TTC549 (cell line): ENCODE data around the gene TTC19.

Experiments used
- FAIRE-seq: peaks from 2 replicates; lab custom pipeline; 2012; peaks lifted over from hg19 to GRCh38; lab: Jason Lieb, UNC

Gene TTC19, protein sequence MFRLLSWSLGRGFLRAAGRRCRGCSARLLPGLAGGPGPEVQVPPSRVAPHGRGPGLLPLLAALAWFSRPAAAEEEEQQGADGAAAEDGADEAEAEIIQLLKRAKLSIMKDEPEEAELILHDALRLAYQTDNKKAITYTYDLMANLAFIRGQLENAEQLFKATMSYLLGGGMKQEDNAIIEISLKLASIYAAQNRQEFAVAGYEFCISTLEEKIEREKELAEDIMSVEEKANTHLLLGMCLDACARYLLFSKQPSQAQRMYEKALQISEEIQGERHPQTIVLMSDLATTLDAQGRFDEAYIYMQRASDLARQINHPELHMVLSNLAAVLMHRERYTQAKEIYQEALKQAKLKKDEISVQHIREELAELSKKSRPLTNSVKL

DNA sequence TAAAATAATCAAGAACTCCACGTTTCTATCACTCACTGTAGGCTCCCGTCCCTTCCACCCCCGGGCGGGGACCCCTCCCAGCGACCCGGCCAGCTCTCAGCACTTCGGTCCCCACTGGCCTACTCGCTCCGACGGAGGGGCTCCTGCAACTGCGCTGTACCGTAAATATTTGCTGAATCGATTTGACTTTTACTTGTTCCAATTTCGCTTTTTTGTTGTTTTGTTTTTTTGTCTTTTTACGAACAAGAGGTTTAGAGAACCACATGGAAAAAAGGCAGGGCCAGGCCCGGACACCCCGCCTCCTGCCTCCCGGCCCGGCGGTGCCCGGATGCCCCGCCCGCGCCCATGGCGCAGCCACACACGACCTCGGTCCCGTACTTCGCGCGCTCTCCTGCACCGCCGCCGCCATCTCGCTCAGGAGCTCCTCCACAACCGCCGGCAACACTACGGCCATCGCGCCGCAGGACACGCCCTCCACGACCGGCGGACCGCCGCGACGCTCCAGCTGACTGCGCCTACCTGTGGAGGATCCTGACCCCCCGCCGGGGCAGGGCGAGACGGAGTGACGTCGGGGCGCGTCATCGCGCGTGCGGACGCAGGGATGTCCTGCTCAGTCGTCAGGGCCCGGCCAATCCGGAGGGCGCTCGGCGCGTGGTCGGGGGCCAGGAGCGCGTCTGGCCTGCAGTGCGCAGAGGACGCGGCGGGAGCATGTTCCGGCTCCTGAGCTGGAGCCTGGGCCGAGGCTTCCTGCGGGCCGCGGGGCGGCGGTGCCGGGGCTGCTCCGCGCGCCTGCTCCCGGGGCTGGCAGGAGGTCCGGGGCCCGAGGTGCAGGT lies at the start of gene TTC19, which contains the start of gene ZSWIM7:
Gene TTC19 (plus strand): TSS at position 684 of the 833 bp plus-strand sequence. CDS start 25 bp downstream, at position 709.
Gene ZSWIM7 (minus strand): TSS at position 564 of the 833 bp plus-strand sequence. CDS start 110 bp downstream, at position 454.
- FAIRE-seq, result no peak

DNA sequence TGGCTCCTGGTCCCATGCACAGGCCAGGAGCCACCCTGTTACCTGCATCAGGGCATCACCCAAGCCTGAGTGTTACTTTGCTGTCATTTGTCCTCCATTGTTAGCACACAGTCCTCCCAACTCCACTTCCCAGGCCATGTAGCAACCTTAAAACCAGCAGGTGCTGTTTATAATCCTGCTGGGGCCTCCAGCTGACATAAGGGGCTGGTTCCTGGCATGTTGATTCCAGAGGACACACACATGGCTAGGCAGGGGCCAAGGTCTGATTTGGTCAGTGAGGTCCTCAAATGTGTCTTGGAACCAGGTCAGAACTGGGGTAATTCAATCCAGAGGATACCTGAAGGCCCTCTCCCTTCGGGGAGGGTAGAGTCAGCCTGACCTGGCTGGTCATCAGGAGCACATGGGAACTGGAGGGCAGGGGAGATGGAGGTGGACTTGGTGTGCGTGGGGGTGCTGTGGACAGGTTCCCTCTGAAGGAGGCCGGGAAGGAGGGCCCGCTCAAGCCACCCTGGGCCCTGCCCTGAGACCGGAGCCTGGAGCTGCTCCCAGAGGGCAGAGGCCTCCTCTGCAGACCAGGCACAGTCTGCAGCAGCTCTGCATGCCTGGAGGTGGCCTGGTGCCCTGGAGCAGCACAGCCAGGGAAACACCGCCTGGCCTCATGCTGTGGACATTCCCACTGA lies 48.1 kb upstream of the TTC19 start:
- FAIRE-seq, result no peak

DNA sequence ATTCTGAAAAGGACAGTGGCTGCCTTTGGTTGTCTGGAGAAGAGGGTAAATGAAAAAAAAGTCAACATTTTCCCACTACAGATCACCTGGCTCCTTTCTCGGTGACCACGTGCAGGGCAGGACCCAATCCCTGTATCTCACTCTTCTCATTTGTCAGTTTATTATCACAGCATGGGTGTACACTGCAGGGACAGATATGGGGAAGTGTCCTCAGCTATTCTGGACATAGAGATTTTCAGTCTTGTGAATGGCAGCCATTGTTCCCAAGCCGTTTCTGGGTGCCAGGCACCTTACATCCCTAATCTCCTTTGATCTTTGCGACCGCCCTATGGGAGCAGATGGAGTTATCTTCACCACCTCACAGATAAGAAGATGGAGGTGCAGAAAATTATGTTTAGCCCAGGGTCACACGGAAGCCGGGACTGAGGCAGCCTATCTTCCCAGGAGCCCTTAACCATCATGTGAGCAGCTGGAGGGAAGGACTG lies 47.5 kb upstream of the TTC19 start:
- FAIRE-seq, result no peak

DNA sequence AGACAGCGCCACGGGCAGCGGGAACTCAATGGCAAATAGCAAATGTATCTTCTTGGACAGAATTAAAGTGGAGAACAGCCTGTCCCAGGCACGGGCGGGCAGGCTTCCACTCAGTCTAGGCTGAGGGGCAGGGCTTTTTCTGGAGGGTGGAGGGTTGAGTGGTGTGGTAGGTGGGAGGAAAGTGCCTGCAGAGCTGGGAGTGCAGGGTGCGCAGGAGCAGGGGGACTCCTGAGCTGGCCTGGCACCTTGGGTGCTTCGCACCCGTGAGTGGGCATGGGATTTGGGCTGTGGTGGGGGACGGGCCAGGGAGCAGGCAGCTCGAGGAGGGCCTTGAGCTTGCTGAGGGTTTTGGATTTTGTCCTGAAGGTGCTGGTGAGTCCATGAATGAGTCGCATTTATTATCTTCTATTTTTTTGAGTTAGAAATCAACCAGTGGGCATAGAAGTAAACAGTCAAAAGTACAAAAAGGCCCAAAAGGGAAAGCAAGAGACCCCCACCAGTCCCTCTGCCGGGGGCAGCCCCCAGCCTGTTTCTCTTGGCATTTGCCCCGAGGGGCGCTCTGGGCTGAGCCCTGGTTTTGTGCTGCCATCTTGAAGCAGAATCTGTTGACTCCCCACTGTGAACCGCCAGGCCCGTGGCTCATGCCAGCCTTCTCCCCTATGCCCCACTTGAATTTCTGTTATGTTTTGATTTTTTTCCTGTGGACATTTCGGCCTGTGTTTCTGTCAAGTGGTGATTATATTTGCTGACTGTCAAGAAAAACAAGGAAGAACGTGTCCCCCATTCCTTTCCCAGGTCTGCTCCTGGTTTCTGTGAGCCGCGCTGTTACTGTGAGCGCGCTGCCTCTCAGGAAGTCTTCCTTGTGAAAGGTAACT lies 46.5 kb upstream of the TTC19 start:
- no peak for FAIRE-seq

DNA sequence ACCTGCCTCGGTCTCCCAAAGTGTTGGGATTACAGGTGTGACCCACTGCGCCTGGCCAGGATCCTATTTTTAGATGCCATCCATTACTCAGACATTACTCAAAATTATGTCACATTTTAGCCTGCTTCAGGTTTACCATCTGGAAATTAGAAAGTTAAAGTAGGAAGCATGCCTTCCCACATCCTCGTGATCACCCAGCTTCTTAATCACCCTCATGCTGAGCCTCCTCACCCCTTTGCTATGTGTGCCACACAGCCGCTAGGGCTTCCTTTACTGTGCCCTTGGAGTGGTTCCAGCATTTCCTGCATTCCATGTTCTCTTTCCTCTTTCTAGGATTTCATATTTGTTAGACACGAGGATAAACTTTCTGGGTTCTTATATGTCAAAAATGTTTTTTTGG lies 45.4 kb upstream of the TTC19 start:
- FAIRE-seq, result no peak

DNA sequence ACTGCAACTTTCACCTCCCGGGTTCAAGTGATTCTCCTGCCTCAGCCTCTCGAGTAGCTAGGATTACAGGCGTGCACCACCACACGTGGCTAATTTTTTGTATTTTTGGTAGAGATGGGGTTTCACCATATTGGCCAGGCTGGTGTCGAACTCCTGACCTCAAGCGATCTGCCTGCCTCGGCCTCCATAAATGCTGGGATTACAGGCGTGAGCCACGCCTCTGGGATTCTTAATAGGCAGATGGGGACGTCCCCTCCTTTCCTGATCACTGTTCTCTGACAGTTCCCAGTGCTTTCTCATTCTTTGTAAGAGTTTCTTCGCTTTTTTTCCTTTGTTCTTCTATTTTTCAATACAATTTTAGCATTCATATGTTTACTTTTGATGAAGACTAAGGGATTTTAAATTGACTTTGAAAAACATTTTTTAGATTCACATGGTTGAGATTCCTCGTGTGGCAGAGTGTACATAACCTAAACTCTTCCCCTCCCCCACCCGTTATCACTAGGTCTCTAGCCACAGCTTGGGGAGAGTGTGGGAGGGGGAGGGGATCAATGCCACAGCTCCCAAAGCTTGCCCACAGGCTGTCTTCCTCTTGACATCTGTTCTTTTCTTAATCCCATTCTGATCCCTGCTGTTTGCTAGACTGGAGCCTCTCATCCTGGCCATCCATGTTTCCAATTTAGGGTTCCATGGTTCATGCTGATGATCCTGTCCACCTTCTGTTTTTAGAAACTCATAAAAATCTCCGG lies 43.7 kb upstream of the TTC19 start:
- FAIRE-seq, result no peak

DNA sequence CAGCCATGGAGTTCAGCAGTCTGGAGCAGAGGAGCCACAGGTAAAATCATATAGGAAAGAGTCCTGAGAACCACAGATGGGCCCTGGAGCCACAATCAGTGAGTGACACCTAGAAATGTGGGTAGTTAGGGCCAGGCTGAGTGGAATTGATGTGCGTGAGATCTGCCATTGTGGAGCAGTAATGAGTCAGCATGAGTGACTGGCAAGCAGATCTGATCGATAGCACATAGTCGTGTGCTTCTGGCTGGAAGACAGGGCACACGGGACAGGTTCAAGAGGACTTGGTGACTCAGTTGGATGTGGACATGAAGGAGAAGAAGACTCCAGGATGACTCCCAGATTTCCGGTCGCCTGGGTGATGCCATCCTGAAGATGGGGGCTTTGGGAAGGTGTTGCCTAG lies 42.4 kb upstream of the TTC19 start:
- no peak for FAIRE-seq

DNA sequence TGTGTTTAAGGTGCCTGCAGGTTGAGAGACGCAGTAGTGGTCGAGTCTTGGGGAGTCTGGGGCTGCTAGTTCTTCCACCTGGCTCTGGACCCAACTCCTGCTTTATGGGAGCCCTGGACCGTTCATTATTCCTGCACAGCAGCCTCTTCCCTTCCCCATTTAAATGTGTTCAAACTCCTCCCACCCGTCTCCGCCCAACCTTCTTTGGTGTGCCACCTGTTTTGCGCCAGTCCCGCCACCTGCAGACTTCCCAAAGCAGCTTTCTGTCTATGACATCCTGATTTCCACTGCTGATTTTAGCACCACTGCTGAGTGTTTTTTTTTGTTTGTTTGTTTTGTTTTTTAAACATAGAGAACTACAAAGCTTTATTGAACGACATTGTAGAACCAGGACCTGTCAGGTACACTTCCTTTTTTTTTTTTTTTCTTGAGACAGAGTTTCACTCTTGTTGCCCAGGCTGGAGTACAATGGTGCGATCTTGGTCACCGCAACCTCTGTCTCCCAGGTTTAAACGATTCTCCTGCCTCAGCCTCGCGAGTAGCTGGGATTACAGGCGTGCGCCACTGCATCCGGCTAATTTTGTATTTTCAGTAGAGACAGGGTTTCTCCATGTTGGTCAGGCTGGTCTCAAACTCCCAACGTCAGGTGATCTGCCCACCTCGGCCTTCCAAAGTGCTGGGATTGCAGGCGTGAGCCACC lies 41.9 kb upstream of the TTC19 start:
- no peak for FAIRE-seq

DNA sequence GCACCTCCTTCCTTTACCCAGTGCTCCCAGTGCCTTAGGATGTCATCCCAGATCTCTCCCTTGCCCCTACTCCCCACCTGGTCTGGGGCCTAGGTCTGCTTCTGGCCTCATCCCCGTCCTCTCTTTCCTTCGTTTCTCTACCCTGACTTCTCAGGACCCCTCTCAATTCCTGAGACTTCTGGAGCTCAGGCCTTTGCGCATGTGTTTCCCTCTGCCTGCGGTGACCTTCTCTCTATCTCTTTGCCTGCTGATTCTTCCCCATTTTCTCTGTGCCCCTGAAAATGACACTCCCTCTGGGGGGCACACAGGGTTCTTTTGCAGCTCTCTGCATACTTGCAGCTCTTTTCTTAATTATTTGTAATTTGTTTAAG lies 41.2 kb upstream of the TTC19 start:
- FAIRE-seq, result no peak

DNA sequence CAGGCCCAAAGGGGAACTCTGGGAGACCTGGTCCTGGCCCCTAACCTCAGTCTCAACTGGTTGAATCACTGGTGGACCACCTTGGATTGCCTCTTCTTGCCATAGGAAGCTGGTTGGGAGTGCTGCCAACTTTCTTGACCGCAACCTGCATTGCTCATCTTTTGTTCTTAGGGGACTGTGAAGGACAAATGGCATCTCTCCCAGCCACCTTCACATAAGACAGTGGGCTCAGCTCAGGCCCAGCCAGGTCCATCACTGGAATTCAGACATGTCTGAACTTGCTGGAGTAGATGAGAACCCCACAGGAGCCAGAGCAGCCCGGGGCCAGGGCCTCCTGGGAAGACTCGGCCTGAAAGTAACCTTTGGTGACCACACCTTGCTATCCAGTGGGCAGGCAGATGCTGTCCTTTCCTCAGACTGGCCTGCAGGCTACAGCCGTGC lies 35.9 kb upstream of the TTC19 start:
- no peak for FAIRE-seq

DNA sequence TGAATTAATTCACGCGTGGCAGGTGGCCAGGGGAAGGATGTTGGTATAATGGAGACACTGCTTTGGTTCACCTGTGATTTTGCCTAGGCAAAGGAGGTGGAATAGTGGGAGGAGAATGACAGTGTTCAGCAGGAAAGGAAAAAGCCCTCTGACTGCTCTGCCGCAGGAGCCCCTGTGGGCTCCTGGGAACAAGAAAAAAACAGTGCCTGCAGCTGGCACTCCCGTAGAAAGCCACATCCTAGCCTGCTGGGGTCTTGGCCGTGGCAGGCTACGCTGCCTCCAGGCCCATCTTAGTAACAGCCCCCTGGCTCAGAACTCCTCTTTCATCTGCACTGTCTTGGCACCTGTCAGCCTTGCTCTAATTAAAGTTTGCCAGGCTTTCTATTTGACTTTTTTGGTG lies 34.1 kb upstream of the TTC19 start:
- FAIRE-seq, result no peak

DNA sequence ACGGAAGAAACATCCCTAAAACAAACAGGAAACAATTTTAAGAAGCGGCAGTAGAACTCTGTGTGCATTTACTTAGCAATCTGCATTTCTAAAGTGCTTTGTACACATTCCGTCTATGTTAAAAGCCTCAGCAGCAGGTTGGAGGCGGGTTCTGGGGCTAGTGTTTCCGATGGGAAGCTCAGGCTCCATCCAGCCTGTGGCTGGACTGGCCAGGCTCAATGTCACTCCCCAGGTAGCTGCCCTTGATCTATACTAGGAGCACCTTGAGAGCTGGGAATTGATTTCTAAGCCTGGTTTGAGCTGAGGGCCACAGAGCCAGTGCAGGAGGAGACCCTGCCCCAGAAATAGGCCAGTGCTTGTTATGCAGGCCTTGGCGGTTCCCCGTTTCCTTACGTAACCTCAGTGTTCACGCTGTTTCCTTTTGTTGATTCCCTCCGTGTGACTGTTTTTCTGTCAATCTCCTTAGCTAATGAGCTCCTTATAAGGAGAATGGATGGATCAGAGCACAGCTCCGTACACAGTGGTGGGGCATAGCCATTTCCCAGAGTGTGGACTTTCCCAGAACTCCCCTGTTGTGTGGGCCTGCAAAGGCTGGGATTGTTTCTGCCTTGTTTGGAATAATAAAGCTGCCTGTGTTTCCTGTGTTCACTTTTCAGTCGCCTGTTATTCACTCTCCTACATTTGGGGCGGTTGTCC lies 33.3 kb upstream of the TTC19 start:
- FAIRE-seq, result no peak

DNA sequence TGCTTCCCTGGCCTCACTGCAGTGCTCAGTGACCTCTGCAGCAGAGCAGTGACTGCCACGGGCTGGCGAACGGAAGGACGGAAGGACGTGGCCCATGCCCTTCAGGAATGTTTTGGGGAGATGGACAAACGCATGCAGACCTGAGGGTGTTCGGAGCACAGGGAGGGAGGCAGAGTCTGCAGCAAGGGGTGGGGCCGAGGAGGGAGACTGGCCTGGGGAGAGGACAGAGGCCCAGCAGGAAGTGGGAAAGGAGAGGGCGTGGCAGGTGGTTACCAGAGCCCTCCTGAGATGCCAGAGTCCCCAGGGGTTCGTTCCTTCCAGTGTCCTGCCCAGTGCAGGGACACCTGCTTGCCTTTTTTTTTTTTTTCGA lies 32.8 kb upstream of the TTC19 start:
- FAIRE-seq, result no peak

DNA sequence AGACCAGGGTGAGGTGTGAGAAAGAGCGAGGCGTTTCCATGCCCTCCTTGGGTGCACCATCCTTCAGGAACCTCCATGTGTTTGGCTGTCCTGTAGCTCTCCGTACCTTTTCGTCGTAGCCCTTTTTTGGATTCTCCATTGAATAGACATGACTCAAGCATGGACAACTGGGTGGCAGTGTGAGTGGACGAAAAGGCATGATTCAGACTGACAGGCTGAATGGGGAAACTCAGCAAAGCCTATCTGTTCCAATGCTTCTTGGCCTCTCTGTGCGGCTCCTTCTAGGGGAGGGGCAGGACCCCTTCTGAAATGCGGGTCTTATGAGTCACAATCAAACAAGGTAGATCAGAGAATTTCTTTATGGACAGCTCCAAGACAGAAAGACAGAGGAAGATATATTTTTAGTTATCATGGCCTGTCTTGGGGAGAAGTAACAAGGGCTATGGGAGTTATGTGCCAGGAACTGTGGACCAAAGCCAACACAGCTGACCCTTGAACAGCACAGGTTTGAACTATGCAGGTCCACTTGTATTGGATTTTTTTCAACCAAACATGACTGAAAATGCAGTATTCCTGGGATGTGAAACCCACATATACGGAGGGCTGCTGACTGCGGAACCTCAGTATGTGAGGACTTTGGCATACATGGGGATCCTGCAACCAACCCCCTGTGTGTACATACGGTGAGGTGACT lies 31.8 kb upstream of the TTC19 start:
- FAIRE-seq, result no peak

DNA sequence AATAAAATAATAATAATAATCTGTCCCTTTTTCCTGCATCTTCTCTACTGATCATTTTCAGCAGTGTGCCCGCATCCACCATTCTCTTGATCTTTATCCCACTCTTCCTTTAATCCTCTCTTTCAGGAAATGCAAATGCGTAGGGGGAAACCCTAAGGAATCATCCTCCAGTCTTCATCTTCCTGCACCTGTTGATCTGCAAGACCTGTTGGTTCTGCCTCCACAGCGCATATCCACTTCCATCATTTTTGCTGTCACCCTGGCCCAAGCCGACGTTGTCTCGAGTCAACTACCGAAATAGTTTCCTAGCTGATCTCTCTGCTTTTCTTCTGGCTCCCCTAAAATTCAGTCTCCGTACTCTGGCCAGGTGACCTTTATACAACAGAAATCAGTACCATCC lies 30.2 kb upstream of the TTC19 start:
- no peak for FAIRE-seq

DNA sequence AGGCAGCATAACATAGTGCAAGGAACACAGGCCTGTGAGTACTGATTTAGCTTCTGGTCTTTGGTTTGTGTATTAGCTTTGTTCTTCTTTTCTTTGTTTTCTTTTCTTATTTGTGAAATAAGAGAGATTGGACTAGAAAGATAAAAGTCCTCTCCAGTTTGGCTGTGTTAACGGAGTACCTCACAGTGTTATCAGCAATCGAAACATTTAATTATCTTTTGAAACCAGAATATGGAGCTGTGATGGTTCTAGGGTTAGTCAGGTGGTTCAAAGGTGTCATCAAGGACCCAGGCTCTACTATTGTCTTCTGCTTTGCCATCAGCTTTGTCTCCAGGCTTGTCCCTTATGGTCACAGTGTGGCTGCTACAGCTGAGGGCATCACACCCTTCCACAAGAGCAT lies 29.1 kb upstream of the TTC19 start:
- FAIRE-seq, result no peak

DNA sequence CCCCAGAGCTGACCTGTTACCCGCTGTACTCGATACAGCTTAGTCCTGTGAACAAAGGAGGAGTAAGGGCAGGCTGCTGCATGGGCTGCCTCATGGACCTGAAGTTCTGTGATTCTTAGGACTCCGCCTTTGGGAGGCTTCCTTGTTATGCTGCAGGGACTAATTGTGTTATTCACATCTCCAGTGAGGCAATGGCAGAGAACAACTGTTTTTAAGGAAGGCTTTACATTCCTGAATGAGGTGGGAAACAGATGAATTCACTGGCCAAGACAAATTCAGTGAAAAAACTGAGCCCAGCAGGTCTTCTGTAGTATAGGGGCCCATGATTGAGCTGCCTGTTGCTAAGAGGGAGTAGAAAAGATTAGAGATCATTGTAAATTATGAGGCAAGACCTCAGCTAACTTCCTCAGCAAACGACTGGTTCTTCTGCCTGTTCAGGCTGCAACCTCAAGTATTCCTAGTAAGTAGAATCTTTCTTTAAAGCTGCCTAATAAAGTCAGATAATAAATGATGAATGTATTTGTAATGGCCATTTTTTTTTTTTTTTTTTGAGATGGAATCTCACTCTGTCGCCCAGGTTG lies 28.4 kb upstream of the TTC19 start:
- no peak for FAIRE-seq

DNA sequence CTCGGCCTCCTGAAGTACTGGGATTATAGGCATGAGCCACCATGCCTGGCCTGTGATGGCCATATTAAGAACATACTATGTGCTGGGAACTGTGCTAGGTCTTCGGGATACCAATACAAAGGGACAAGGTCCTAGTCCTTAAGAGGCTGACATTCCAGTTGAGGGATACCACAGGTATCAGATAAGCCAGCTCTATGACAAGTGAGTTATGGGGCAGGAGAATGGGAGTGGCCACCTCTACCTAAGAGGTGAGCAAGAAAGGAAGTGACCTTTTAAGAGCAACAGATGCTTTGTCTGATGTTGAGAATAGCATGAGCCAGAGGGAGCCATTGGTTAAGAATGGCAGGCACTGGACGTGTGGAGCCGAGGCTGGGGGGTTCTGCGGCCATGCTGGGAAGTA lies 27.7 kb upstream of the TTC19 start:
- FAIRE-seq, result no peak

DNA sequence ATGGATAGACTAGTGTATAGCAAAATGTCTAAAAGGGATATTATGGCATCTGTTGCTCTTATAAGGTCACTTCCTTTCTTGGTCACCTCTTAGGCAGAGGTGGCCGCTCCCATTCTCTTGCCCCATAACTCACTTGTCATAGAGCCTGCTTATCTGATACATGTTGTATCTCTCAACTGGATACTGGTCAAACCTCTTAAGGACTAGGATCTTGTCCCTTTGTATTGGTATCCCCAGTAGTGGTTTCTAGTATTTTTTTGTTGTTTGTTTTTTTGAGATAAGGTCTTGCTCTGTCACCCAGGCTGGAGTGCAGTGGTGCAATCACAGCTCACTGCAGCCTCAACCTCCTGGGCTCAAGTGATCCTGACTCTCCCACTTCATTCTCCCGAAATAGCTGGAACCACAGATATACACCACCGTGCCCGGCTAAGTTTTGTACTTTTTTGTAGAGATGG lies 27.1 kb upstream of the TTC19 start:
- no peak for FAIRE-seq
